ENCODE results near the gene KIAA1210.
A peak's percentile ranks its signal among the peaks of the same experiment; 100 is the strongest.

Gene KIAA1210

GRCh38 chrX:119127650-119128049 is at the start of gene KIAA1210:
Gene KIAA1210 (minus strand): TSS chrX:119127812. CDS start chrX:119123642, 4,170 bp downstream.
- no peak for DNase-seq

GRCh38 chrX:119177278-119177677 is 49.7 kb upstream of the KIAA1210 start:
- no peak for DNase-seq

GRCh38 chrX:119174900-119175299 is 47.3 kb upstream of the KIAA1210 start:
- no peak for DNase-seq

GRCh38 chrX:119168104-119168503 is 40.5 kb upstream of the KIAA1210 start:
- DNase-seq: no peak

- DNase-seq: no peak
Observed at GRCh38 chrX:119158226-119158625, 30.6 kb upstream of the KIAA1210 start.

- DNase-seq: no peak
Observed at GRCh38 chrX:119156241-119156640, 28.6 kb upstream of the KIAA1210 start.

GRCh38 chrX:119155416-119156035 is 27.9 kb upstream of the KIAA1210 start:
- no peak for DNase-seq

GRCh38 chrX:119151051-119151380 is 23.4 kb upstream of the KIAA1210 start:
- DNase-seq: no peak

GRCh38 chrX:119150163-119151050 is 22.8 kb upstream of the KIAA1210 start:
- no peak for DNase-seq

- DNase-seq: no peak
Observed at GRCh38 chrX:119147486-119147885, 19.9 kb upstream of the KIAA1210 start.

GRCh38 chrX:119145241-119145653 is 17.6 kb upstream of the KIAA1210 start:
- DNase-seq: no peak

GRCh38 chrX:119134466-119134865 is 6.9 kb upstream of the KIAA1210 start:
- DNase-seq: no peak

- no peak for DNase-seq
Observed at GRCh38 chrX:119132961-119133360, 5.3 kb upstream of the KIAA1210 start.

- DNase-seq: no peak
Observed at GRCh38 chrX:119132316-119132715, 4.7 kb upstream of the KIAA1210 start.

GRCh38 chrX:119130911-119131310 is 3.3 kb upstream of the KIAA1210 start:
- no peak for DNase-seq

- no peak for DNase-seq
Observed at GRCh38 chrX:119121341-119121740, 6.3 kb downstream of the KIAA1210 start.

- peak; percentile 36 for DNase-seq
Observed at GRCh38 chrX:119118780-119119395, 8.7 kb downstream of the KIAA1210 start.

- DNase-seq: no peak
Observed at GRCh38 chrX:119107206-119107605, 20.4 kb downstream of the KIAA1210 start.

GRCh38 chrX:119105826-119106225 is 21.8 kb downstream of the KIAA1210 start:
- DNase-seq: no peak

GRCh38 chrX:119101168-119101567 is 26.4 kb downstream of the KIAA1210 start:
- DNase-seq: no peak

GRCh38 chrX:119095936-119096335 is 31.7 kb downstream of the KIAA1210 start:
- no peak for DNase-seq

GRCh38 chrX:119094819-119095218 is 32.8 kb downstream of the KIAA1210 start:
- DNase-seq: no peak

- DNase-seq: no peak
Observed at GRCh38 chrX:119093991-119094735, 33.4 kb downstream of the KIAA1210 start.
